Body of pancreas (tissue), 4 donors: Measurements from ENCODE around the gene PARM1.

Experiments
- CTCF ChIP-seq, 7 experiments: fragments of 450-650 bp in 4 of 7; fragments of 200-600 bp in 3 of 7; sonication (generic) in 3 of 7; IDR thresholded peaks; one replicate each; pipeline ENCODE4 v1.5.1; 2016 to 2019; ENCODE audit warnings: antibody characterized with exemption in 7 of 7
- POLR2A ChIP-seq, 3 donors: fragments of 450-650 bp; IDR thresholded peaks; one replicate each; pipeline ENCODE4 v1.6.1; 2016; ENCODE audit warnings: antibody characterized with exemption in 3 of 3, mild to moderate bottlenecking in 2 of 3

GRCh38 chr4:74982546-74983252 is 49.8 kb downstream of the PARM1 start:
- no peak for TF ChIP-seq CTCF (IDR thresholded peaks at IDR 0.05)
- no peak for TF ChIP-seq POLR2A (IDR thresholded peaks at IDR 0.05)
